Retinal pigment epithelial cell (primary cell): ENCODE measurements around the gene GPR89A.
"Not testable (repeated sequence)": the region's sequence is repeated elsewhere in the genome, so short reads cannot be mapped to it uniquely, and the experiment has no call there.

ENCODE experiments used
- DNase-seq: peaks from one replicate; pipeline ENCODE4 v3.0.0-alpha.2; 2010; ENCODE audit warnings: low read depth
- H3K4me3 ChIP-seq: 2 replicates; pipeline ENCODE4 v1.5.1; 2011; ENCODE audit warnings: mild to moderate bottlenecking, low read length, control low read depth, moderate library complexity
- TF ChIP-seq, protein P1 (sequence below): conservative IDR thresholded peaks from 2 replicates; pipeline ENCODE4 v1.5.1; 2011; ENCODE audit warnings: low read depth, low read length, control low read depth, inconsistent platforms

Gene GPR89A

DNA sequence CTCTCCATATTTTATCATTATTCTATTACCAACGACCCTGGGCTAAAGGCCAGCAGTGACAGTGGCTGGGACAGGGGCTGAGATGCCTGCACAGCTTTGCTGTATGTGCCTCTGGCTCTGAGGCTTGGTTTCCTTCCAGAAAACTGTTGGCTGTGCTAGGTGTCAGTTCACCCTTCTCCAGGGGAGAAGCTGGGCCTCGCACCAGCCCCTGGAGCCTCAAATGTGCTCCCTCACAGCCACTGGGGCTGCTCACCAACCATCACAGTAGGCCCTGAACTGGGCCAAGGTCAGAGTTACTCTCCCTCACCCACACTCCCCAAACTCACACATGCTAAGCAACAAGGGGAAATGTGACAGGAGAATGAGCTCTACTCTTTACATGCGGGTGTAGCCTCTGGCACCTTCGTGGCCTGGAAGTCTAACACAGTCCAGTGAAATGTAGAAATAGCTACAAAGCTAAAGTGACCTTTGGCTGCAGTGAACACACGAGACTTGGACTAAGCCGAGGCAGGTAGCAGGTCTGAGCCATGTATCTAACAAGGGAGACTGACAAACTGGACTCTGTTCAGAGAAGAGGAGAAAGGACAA, 106.8 kb downstream of the GPR89A start:
- H3K4me3 ChIP-seq, result no peak overlapping the region
- TF ChIP-seq, protein P1, sequence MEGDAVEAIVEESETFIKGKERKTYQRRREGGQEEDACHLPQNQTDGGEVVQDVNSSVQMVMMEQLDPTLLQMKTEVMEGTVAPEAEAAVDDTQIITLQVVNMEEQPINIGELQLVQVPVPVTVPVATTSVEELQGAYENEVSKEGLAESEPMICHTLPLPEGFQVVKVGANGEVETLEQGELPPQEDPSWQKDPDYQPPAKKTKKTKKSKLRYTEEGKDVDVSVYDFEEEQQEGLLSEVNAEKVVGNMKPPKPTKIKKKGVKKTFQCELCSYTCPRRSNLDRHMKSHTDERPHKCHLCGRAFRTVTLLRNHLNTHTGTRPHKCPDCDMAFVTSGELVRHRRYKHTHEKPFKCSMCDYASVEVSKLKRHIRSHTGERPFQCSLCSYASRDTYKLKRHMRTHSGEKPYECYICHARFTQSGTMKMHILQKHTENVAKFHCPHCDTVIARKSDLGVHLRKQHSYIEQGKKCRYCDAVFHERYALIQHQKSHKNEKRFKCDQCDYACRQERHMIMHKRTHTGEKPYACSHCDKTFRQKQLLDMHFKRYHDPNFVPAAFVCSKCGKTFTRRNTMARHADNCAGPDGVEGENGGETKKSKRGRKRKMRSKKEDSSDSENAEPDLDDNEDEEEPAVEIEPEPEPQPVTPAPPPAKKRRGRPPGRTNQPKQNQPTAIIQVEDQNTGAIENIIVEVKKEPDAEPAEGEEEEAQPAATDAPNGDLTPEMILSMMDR, result no peak
- no peak for DNase-seq

DNA sequence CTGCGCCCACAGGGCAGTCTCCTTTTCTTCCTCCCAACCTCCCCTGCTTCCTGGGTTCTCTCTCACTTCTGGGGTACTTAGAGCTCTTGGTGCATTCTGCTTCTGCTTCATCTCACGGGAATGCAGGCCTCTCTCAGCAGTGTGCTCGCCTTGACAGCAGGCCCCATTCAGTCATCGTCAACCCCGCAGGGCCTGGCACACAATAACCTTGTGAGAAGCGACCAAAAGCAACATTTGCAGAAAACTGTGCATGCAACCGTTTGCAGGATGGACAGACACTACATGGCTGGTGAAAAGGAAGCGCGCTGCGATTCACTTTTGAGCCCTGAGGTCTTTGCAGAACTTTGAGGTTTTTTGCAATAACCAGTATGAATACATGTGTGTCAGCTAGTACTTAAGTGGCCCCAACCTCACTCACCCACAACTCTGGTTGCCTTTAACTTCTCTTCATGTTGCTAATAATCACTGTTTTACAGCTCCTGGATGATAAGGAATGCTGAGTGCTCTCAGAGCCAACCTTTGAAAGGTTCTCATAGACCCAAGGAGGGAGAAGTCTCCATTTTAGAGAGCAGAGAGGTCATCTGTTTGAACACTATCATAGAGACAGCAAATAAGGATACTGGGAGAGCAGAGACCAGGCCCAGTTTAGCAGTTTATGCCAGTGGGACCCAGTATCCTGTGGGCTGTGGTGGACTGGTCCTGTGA, 109.0 kb downstream of the GPR89A start:
- DNase-seq, result no peak
- no peak overlapping the region for H3K4me3 ChIP-seq
- TF ChIP-seq, protein P1, result no peak

DNA sequence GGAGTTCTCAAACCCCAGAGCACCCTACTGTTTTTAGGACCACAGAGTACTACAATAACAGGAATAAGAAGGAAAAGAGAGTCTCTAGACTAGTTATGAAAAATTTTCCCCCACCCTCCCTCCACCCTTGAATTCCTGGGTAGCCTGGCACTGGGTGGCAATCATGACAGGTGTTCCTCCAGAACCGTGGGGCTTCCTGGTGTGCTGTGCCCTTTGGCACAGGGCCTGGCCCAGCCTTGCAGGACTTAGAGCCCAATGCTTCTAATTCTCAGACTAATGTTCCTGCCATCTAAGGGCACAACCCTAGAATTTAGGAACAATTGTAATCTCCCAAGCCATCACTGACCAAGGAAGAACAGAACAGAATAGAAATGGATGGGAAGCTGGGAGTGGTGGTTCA, 110.0 kb downstream of the GPR89A start:
- no peak overlapping the region for H3K4me3 ChIP-seq
- DNase-seq, result no peak
- TF ChIP-seq, protein P1, result no peak

DNA sequence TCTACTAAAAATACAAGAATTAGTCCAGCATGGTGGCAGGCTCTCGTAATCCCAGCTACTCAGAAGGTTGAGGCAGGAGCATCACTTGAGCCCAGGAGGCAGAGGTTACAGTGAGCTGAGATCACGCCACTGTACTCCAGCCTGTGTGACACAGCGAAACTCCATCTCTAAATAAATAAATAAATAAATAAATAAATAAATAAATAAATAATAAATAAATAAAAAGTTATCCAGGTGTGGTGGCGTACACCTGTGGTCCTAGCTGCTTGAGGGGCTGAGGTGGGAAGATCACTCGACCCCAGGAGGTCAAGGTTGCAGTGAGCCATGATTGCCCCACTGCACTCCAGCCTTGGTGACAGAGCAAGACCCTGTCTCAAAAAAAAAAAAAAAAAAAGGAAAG, 110.7 kb downstream of the GPR89A start:
- not testable (repeated sequence) for DNase-seq

GRCh38 chr1:145719230-145720079, 111.7 kb downstream of the GPR89A start, which contains the start of gene CD160:
CD160 (plus strand) TSS chr1:145719499; CDS start chr1:145728328, 8,829 bp downstream.
- DNase-seq, result no peak

More for the DNA sequence above, 110.7 kb downstream of the GPR89A start:
- H3K4me3 ChIP-seq, result not testable (repeated sequence)

More at GRCh38 chr1:145719230-145720079, 111.7 kb downstream of the GPR89A start, which contains the start of gene CD160:
- no peak within 1 kb of the TSS for H3K4me3 ChIP-seq
- TF ChIP-seq, protein P1, result no peak
